Erythroblast (primary cell): Measurements from ENCODE around the gene ADAMTSL4.

ENCODE experiments used
- GATA1 ChIP-seq: IDR thresholded peaks from 2 replicates; pipeline ENCODE4 v1.6.1; 2011; ENCODE audit warnings: low read depth, mild to moderate bottlenecking, control low read depth, low read length, moderate library complexity
- POLR2A ChIP-seq: IDR thresholded peaks from 2 replicates; pipeline ENCODE4 v1.6.1; 2011; ENCODE audit warnings: mild to moderate bottlenecking, low read length

DNA sequence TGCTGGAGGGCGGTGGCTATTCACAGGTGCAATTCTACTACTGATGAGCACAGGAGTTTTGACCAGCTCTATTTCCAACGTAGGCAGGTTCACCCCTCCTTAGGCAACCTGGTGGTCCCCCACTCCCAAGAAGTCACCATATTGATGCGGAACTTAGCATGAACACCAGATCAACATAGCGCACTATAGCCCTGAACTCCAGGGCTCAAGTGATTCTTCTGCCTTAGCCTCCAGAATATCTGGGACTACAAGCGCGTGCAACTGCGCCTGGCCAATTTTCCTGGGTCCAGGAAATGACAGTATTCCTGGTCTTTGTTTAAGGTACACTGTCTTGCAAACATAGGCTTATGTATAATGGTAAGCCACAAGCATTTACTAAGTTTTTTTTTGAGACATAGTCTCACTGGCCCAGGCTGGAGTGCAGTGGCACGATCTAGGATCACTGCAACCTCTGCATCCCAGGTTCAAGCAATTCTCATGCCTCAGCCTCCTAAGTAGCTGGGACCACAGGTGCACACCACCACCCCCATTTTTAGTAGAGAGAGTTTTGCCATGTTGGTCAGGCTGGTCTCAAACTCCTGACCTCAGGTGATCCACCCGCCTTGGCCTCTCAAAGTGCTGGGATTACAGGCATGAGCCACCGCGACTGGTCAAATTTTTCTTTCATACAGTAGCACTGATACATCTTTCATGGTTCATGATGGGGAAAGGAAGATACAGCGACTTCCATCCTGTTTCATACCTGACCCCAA lies 17.6 kb downstream of the ADAMTSL4 start:
- TF ChIP-seq POLR2A (no peak), GATA1 (no peak)
